GM21717 (cell line): ENCODE measurements around the gene MT1F.

Source experiments
- ATAC-seq: cut with Tn5 transposase; IDR thresholded peaks from one replicate; pipeline ENCODE4 v1.9.1; 2021; ENCODE audit warnings: mild to moderate bottlenecking, moderate library complexity; ENCODE audit not compliant: unreplicated experiment

MT1F gene

GRCh38 chr16:56625140-56625942 is 32.4 kb upstream of the MT1F start, which contains the start of gene MT1E:
TSS of gene MT1E (plus strand) at chr16:56625781. CDS start at chr16:56625852, 71 bp downstream.
- no peak for ATAC-seq

GRCh38 chr16:56625943-56626654 is 31.7 kb upstream of the MT1F start:
- ATAC-seq: no peak

GRCh38 chr16:56626685-56627084 is 31.1 kb upstream of the MT1F start:
- no peak for ATAC-seq

- no peak for ATAC-seq
Observed at GRCh38 chr16:56628486-56629350, 29.0 kb upstream of the MT1F start.

DNA sequence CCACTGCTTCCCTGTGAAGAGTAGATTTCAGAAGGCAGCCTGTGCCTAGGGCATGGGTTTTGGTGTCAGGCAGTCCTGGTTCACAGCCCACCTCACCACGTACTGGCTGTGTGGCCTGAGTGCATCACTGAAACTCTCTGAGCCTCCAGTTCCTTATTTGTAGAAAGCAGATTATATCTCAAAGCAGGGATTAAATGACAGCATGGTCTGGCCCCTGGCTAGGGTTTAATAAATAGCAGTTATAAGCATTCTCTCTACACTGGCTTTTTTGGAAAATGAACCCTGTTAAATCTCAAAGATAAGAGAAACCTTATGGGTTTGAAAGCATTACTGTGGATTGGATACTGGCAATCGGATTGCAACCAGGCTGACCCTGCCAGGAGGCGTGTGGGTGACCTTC is 28.2 kb upstream of the MT1F start:
- no peak for ATAC-seq

- peak; percentile 76 for ATAC-seq
Observed at GRCh38 chr16:56630134-56630533, 27.6 kb upstream of the MT1F start.

GRCh38 chr16:56631197-56631596 is 26.6 kb upstream of the MT1F start:
- no peak for ATAC-seq

DNA sequence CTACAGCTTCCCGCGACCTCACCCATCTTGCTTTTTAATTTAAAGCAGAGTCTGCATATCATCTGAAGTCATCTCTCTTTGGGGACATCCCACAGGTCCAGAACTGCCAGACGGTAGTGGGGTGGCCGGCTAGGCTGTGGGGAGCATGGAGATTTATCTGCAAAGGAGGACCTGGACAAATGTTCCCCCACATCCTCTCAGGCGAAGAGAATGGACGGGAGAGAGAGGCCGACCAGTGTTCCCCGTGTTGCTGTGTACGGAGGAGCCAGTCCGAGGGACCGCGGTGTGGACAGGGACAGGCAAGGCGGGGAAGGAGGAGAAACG is 26.0 kb upstream of the MT1F start:
- ATAC-seq: no peak

DNA sequence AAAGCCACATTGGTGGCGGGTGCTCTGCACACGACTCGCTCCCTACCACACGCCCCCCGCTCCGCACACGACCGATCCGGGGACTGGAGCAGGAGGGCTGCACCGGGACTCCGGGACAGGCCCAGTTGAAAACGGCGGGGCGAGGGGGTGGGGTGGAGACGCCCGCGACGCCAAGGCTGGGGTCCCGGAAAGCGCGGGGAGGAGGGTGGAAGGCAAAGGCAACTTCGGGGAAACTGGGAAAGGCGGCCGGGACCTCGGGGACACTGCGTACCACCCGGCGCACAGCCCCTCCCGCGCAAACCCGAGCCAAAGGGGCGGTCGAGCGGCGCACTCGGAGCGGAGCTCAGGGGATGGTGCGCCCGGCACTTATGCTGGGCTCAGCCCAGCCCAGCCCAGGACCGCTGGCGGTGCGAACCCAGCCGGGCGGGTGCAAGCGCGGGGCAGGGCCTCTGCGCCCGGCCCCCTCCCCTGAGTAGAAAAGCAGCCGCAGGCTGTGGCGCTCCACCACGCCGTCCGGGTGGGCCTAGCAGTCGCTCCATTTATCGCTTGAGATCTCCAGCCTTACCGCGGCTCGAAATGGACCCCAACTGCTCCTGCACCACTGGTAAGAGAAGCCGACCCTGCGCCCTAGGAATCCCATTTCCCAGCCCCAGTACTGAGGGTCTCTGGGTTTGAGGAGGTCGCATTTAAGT is 25.5 kb upstream of the MT1F start, which contains the start of gene MT1M:
TSS of gene MT1M (plus strand) at position 504 of the 692 bp plus-strand sequence. CDS start at position 577, 73 bp downstream.
- ATAC-seq: no peak

DNA sequence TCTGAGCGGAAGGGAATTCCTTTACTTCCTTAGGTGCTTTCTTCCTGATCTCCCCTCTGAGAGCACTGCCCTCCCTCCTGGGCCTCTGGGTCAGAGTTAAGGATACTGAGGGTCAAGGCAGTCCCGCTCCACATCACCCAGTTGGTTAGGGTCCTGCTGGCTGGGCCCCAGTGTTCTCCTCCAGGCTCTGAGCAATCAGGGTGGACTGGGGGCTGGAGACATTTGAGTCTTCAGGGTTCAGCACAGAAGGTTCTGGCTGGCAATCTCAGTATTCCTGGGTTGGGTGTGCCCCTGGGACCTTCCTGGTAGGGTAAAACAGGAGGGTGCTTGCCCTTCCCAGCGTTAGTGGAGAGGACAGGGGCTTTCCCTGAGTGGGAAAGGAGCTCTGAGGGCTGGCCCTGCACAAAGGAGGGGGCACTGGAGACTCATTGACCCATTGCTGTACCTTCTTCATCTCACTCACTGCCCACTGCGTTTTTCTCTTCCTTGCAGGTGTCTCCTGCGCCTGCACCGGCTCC is 24.9 kb upstream of the MT1F start:
- ATAC-seq: no peak

DNA sequence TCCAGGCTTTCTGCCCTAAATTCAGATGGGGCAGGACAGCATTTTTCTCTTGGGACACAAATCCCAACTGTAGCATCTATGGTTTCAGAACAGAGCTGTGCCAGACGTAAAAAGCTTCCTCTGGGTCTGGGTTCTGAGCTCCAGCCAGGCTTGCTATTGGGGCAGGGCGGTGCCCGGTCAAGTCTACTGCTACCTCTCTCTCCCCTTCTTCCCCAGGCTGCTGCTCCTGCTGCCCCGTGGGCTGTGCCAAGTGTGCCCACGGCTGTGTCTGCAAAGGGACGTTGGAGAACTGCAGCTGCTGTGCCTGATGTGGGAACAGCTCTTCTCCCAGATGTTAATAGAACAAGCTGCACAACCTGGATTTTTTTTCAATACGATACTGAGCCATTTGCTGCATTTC is 24.2 kb upstream of the MT1F start:
- no peak for ATAC-seq

DNA sequence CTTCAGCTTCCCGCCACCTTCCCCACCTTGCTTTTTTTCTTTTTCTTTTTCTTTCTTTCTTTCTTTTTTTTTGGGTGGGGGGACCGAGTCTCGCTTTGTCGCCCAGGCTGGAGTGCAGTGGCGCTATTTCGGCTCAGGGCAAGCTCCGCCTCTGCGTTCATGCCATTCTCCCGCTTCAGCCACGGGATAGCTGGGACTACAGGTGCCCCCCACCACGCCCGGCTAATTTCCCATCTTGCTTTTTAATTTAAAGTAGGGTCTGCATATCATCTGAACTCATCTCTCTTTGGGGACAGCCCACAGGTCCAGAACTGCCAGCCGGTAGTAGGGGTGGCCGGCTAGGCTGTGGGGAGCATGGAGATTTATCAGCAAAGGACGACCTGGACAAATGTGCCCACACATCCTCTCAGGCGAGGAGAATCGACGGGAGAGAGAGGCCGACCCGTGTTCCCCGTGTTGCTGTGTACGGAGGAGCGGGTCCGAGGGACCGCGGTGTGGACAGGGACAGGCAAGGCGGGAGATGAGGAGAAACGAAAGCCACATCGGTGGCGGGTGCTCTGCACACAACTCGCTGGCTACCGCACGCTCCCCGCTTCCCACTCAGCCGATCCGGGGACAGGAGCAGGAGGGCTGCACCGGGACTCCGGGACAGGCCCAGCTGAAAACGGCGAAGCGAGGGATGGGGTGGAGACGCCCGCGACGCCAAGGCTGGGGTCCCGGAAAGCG is 22.9 kb upstream of the MT1F start:
- ATAC-seq: no peak

GRCh38 chr16:56635441-56635967 is 22.3 kb upstream of the MT1F start:
- ATAC-seq: no peak

DNA sequence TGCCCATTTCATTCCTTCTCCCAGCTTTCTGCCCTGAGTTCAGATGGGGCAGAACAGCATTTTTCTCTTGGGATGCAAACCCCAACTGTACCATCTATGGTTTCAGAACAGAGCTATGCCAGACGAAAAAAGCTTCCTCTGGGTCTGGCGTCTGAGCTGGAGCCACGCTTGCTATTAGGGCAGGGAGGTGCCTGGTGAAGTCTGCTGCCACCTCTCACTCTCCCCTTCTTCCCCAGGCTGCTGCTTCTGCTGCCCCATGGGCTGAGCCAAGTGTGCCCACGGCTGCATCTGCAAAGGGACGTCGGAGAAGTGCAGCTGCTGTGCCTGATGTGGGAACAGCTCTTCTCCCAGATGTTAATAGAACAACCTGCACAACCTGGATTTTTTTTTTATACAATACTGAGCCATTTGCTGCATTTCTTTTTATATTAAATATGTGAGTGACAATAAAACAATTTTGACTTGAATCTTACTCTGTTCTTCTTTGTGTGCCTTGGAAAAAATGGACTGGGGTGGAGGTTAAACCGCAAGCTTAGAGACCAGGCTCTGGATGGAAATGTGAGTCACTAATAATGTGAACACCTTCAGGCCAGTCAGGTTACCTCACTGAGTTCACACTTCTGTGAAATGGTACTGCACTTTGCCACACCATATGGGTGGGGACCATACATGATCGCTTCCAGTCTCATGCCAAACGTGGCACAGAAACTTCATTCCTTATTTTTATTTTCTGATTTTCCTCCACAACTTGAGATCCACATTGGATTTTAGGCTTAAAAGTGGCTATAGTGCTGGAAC is 20.9 kb upstream of the MT1F start:
- ATAC-seq: no peak

DNA sequence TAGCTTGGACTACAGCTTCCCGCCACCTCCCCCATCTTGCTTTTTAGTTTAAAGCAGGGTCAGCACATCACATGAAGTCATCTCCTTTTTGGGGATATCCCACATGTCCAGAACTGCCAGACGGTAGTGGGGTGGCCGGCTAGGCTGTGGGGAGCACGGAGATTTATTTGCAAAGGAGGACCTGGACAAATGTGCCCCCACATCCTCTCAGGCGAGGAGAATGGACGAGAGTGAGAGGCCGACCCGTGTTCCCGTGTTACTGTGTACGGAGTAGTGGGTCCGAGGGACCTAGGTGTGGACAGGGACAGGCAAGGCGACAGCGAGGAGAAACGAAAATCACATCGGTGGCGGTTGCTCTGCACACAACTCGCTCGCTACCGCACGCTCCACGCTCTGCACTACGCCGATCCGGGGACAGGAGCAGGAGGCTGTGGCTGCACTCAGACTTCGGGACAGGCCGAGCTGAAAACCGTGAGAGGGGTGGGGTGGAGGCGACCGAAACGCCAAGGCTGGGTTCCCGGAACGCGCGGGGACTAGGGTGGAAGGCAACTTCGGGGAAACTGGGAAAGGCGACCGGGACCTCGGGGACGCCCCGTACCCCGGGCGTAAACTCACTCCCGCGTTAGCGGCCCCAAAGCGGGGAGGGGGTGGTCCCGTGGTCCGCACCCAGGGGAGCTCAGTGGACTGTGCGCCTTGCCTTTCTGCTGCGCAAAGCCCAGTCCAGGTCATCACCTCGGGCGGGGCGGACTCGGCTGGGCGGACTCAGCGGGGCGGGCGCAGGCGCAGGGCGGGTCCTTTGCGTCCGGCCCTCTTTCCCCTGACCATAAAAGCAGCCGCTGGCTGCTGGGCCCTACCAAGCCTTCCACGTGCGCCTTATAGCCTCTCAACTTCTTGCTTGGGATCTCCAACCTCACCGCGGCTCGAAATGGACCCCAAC is 19.7 kb upstream of the MT1F start, which contains the start of gene MT1A:
TSS of gene MT1A (plus strand) at position 853 of the 937 bp plus-strand sequence. CDS start at position 926, 73 bp downstream.
- no peak for ATAC-seq

DNA sequence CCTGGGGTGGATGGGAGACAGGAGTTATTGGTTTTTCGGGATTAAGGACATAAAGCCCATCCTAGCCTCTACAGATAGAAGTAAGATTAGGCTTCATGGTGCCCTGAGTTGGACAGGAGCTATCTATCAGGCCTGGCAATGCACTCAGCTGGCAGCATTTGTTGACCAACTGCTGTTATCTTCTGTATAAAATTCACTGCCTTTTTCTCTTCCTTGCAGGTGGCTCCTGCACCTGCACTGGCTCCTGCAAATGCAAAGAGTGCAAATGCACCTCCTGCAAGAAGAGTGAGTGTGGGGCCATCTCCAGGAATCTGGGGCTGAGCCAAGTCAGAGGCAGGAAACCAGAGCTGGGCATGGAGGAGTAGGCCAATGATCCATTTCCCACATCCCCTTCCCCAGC is 18.7 kb upstream of the MT1F start:
- no peak for ATAC-seq

DNA sequence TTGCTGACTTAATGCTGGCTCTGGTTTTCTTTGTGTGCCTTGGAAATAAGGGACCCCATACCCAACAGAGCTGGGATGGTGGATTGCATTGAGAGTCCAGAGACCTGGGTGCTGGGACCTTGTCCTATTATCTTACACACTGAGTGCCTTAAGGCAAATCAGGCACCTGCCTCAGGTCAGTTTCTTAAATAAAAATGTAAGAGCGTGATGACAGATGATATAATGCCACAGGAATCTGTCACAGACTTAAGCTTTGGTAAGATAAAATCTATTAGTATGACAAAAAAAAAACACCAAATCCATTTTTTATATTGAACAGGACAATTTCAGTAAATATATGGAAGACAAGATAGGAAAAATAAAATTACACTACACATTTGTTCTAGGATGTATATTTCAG is 17.7 kb upstream of the MT1F start:
- no peak for ATAC-seq

- no peak for ATAC-seq
Observed at GRCh38 chr16:56641166-56641565, 16.6 kb upstream of the MT1F start.
